ENCODE measurements around the gene SIAH1.

DNA sequence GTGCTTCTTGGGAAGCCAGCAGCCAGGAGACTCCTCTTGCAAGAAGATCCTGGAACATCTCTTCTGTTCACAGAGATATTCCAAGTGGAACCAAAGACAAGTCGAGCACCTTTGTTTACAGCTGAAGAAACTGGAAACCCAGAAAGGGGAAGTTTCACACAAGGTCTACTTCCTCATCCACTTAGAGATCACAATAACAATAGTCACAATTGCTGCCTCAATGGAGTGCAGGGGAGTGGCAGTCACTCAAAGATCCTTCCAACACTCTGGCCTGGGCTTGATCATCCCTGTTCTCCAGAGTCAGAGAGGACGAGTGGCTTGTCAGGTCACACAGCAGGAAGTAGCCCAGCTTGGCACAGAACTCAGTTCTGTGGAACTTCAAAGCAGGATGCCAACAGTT is 46.9 kb upstream of the SIAH1 start:
- TF ChIP-seq, protein P1, sequence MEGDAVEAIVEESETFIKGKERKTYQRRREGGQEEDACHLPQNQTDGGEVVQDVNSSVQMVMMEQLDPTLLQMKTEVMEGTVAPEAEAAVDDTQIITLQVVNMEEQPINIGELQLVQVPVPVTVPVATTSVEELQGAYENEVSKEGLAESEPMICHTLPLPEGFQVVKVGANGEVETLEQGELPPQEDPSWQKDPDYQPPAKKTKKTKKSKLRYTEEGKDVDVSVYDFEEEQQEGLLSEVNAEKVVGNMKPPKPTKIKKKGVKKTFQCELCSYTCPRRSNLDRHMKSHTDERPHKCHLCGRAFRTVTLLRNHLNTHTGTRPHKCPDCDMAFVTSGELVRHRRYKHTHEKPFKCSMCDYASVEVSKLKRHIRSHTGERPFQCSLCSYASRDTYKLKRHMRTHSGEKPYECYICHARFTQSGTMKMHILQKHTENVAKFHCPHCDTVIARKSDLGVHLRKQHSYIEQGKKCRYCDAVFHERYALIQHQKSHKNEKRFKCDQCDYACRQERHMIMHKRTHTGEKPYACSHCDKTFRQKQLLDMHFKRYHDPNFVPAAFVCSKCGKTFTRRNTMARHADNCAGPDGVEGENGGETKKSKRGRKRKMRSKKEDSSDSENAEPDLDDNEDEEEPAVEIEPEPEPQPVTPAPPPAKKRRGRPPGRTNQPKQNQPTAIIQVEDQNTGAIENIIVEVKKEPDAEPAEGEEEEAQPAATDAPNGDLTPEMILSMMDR (IDR thresholded peaks at IDR 0.05; ENCODE audit: poor library complexity, severe bottlenecking), result no peak
- no peak for TF ChIP-seq RAD21 (conservative IDR thresholded peaks at IDR 0.05)

Data from neural cell (in vitro differentiated cells).